CD4-positive, alpha-beta T cell (primary cell): Measurements from ENCODE around the gene SLC38A1. TPM values are rescaled to one million over a fixed set of nuclear protein-coding genes. Genes with fewer than 3 reads are reported as not detected.

Experiments used
- ATAC-seq: fragments of 200-7000 bp; cut with Tn5 transposase; one replicate; pipeline ENCODE4 v1.10.0; 2022; ENCODE audit warnings: mild to moderate bottlenecking; ENCODE audit not compliant: poor library complexity
- CTCF ChIA-PET: fragments of 350-600 bp; sonication (Branson Sonifier 250); formaldehyde crosslinking; loops from one replicate; lab custom pipeline; 2021; ENCODE audit warnings: antibody characterized with exemption, inconsistent platforms; lab: Charles Lee
- POLR2A ChIA-PET: fragments of 350-600 bp; sonication (Branson Sonifier 250); formaldehyde crosslinking; loops from one replicate; lab custom pipeline; 2021; ENCODE audit warnings: antibody characterized with exemption, inconsistent platforms; lab: Charles Lee
- DNase-seq, 14 experiments: peaks; one replicate each; pipeline ENCODE4 v3.0.0-alpha.2; 2013 to 2020; ENCODE audit warnings: mixed read lengths in 2 of 14
- H3K27ac ChIP-seq, 2 donors: one replicate each; pipeline versions ENCODE4 v1.5.1 to v1.7.0; 2013; ENCODE audit warnings: low read length in 2 of 2, low read depth in 1 of 2, mild to moderate bottlenecking in 1 of 2
- H3K27me3 ChIP-seq, 2 experiments: 1 replicate in 1 of 2; 2 replicates in 1 of 2; pipeline versions ENCODE4 v1.6.1 to v1.7.0; 2013; ENCODE audit warnings: low read length in 2 of 2, control low read depth in 1 of 2, mild to moderate bottlenecking in 1 of 2, moderate library complexity in 1 of 2; ENCODE audit not compliant: insufficient read depth in 2 of 2, control insufficient read depth in 1 of 2
- H3K36me3 ChIP-seq: one replicate; pipeline ENCODE4 v1.6.1; 2013; ENCODE audit warnings: low read length, control low read depth; ENCODE audit not compliant: insufficient read depth
- H3K4me1 ChIP-seq: one replicate; pipeline ENCODE4 v1.6.1; 2013; ENCODE audit warnings: low read length, control low read depth; ENCODE audit not compliant: insufficient read depth
- H3K4me3 ChIP-seq: one replicate; pipeline ENCODE4 v1.5.1; 2013; ENCODE audit warnings: mild to moderate bottlenecking, low read length, moderate library complexity
- H3K9me3 ChIP-seq, 2 experiments: 1 replicate in 1 of 2; 2 replicates in 1 of 2; pipeline versions ENCODE4 v1.6.1 to v1.7.0; 2013; ENCODE audit warnings: low read length in 2 of 2, mild to moderate bottlenecking in 2 of 2, control low read depth in 1 of 2, moderate library complexity in 1 of 2; ENCODE audit not compliant: control insufficient read depth in 1 of 2, insufficient read depth in 1 of 2
- H3K27ac Mint-ChIP-seq: one replicate; pipeline ENCODE4 v1.8.0; 2020; ENCODE audit warnings: mixed read lengths
- H3K27me3 Mint-ChIP-seq: one replicate; pipeline ENCODE4 v1.8.0; 2021; ENCODE audit warnings: mixed read lengths
- H3K36me3 Mint-ChIP-seq: one replicate; pipeline ENCODE4 v1.8.0; 2021; ENCODE audit warnings: low read depth, mixed read lengths
- H3K4me1 Mint-ChIP-seq: one replicate; pipeline ENCODE4 v1.8.0; 2021; ENCODE audit warnings: low read depth, mixed read lengths
- H3K4me3 Mint-ChIP-seq: one replicate; pipeline ENCODE4 v1.8.0; 2020; ENCODE audit warnings: mild to moderate bottlenecking, mixed read lengths
- H3K9me3 Mint-ChIP-seq: one replicate; pipeline ENCODE4 v1.8.0; 2020; ENCODE audit warnings: mixed read lengths
- CTCF ChIP-seq: fragments of 200-600 bp; IDR thresholded peaks from one replicate; pipeline ENCODE4 v1.8.0; 2022; ENCODE audit warnings: antibody characterized with exemption, mild to moderate bottlenecking
- intact Hi-C, 2 experiments: fragments of 100-400 bp; cut with DNase I in 1 of 2; cut with micrococcal nuclease in 1 of 2; formaldehyde crosslinking; loops; one replicate each; pipeline versions ENCODE4 v1.15.1 to v1.9.0; 2023 to 2025; cut with DNase I, micrococcal nuclease
- total RNA-seq, 174 experiments: library from RNA in 2 of 174; stranded (reverse) in 2 of 174; gene quantifications; one replicate each; pipeline ENCODE4 v1.2.3 and lab custom pipeline; 2021 to 2026

The SLC38A1 gene
- total RNA-seq, 2 experiments from 2014 or later: 327 to 346 TPM

DNA sequence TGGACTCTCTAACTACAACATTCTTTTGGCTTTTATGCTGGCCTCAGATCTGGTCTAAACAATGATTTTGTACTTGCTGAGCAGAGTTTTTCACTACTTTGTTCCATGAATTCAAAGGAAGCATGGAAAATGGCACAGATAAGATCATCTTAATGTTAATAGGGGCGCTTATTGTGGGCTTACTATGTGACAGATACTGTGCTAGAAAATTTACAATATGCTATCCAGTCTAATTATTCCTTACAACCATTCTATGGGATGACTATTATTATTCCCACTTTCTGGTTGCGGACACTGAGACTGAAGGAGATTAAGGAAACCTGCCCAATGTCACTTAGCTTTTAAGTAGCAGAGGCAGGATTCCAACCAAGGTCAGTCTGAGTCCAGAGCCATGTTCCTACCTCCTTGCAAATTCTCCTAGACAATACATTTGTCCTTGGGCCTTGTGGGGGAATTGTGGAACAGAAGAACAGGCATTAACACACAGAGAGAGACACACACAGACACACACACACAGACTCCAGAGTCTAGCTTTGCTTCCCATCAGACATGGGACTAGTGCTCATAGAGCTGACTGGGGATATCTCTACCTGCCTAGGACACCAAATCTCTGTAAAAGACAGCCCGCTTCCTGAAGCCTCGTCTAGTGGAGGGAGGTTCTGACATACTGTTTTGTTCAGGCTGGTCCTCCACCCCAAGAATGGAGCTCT is 107.7 kb downstream of the SLC38A1 start:
- H3K4me3 Mint-ChIP-seq: no peak overlapping the region
- no peaks in the 10 kb centered on the region for H3K9me3 Mint-ChIP-seq
- DNase-seq: no peak
- H3K36me3 Mint-ChIP-seq: peaks cover 5% of the 10 kb centered on the region
- Histone ChIP-seq H3K27ac (no peak overlapping the region), H3K27me3 (no peaks in the 10 kb centered on the region), H3K4me1 (no peaks in the 10 kb centered on the region), H3K9me3 (peaks cover 0 to 4% of the 10 kb centered on the region in 2 experiments), H3K4me3 (no peak overlapping the region), H3K36me3 (no peaks in the 10 kb centered on the region)
- POLR2A ChIA-PET: interaction anchor here (0.9 kb wide), 1 partner anchor 57 kb away, joined by 3 read pairs; no protein-coding TSS in a partner anchor
- H3K27ac Mint-ChIP-seq: no peak overlapping the region
- intact Hi-C loops: no loop called here
- no peak for ATAC-seq
- CTCF ChIA-PET: interaction anchor here (1.3 kb wide), 1 partner anchor 139 kb away, joined by 3 read pairs; no protein-coding TSS in a partner anchor
- no peaks in the 10 kb centered on the region for H3K27me3 Mint-ChIP-seq
- no peak for TF ChIP-seq CTCF
- H3K4me1 Mint-ChIP-seq: peaks cover 11% of the 10 kb centered on the region

GRCh38 chr12:46160101-46160980 is 108.5 kb downstream of the SLC38A1 start:
- no peaks in the 10 kb centered on the region for H3K9me3 Mint-ChIP-seq
- H3K27me3 Mint-ChIP-seq: no peaks in the 10 kb centered on the region
- no peak overlapping the region for H3K27ac ChIP-seq
- intact Hi-C loops: no loop called here
- H3K27ac Mint-ChIP-seq: no peak overlapping the region
- H3K9me3 ChIP-seq: peaks cover 0 to 6% of the 10 kb centered on the region in 2 experiments
- H3K4me3 Mint-ChIP-seq: no peak overlapping the region
- H3K36me3 Mint-ChIP-seq: peaks cover 5% of the 10 kb centered on the region
- no peaks in the 10 kb centered on the region for H3K27me3 ChIP-seq
- peaks cover 11% of the 10 kb centered on the region for H3K4me1 Mint-ChIP-seq
- no peaks in the 10 kb centered on the region for H3K4me1 ChIP-seq
- no peak overlapping the region for H3K4me3 ChIP-seq
- ATAC-seq (no peak), DNase-seq (no peak)
- ChIA-PET POLR2A (interaction anchor here (0.9 to 2.8 kb wide), 3 partner anchors 54 to 109 kb away, joined by 3 to 11 read pairs (median 3); partner anchors contain the start of gene SLC38A1), CTCF (interaction anchor here (0.7 to 1.3 kb wide), 3 partner anchors 112 to 218 kb away, joined by 3 read pairs; no protein-coding TSS in a partner anchor)
- no peaks in the 10 kb centered on the region for H3K36me3 ChIP-seq
- TF ChIP-seq CTCF: no peak

- CTCF ChIA-PET: interaction anchor here (0.7 kb wide), 2 partner anchors 112 to 217 kb away, joined by 3 read pairs; no protein-coding TSS in a partner anchor
Observed at GRCh38 chr12:46159309-46159901, 109.4 kb downstream of the SLC38A1 start.

More at GRCh38 chr12:46159309-46159901, 109.4 kb downstream of the SLC38A1 start:
- H3K27ac ChIP-seq: no peak overlapping the region
- H3K4me1 Mint-ChIP-seq: peaks cover 11% of the 10 kb centered on the region
- no peak overlapping the region for H3K4me3 ChIP-seq
- DNase-seq: no peak
- no peaks in the 10 kb centered on the region for H3K4me1 ChIP-seq
- intact Hi-C loops: loop anchor here in 1 of 2 experiments (10.0 kb wide), 1 partner anchor 215 kb away; the partner anchor contains the start of gene SLC38A2
- H3K9me3 ChIP-seq: peaks cover 0 to 6% of the 10 kb centered on the region in 2 experiments
- H3K27me3 ChIP-seq: no peaks in the 10 kb centered on the region
- no peaks in the 10 kb centered on the region for H3K36me3 ChIP-seq
- H3K9me3 Mint-ChIP-seq: no peaks in the 10 kb centered on the region
- no peak for TF ChIP-seq CTCF
- H3K36me3 Mint-ChIP-seq: peaks cover 5% of the 10 kb centered on the region
- ATAC-seq: no peak
- POLR2A ChIA-PET: interaction anchor here (1.1 to 2.8 kb wide), 3 partner anchors 20 to 110 kb away, joined by 3 to 11 read pairs (median 4); partner anchors contain the start of gene SLC38A1
- no peak overlapping the region for H3K4me3 Mint-ChIP-seq
- no peak overlapping the region for H3K27ac Mint-ChIP-seq
- H3K27me3 Mint-ChIP-seq: no peaks in the 10 kb centered on the region
